ENCODE results near the gene ZNF771.
"Not testable (repeated sequence)": the region's sequence is repeated elsewhere in the genome, so short reads cannot be mapped to it uniquely, and the experiment has no call there.

Gene ZNF771

DNA sequence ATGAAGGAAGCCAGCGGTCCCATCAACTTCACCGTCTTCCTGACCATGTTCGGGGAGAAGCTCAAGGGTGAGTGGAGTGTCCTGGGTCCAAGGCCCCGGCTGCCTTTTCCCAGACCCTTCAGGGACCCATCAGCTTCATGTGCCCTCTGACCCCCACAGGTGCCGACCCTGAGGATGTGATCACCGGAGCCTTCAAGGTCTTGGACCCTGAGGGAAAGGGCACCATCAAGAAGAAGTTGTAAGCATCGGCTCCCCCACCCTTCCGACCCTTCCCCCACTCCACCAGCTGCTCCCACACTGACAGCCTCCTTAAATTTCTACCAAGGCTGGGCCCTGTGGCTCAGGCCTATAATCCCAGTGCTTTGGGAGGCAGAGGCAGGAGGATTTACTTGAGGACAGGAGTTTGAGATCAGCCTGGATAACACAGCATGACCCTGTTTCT lies 30.9 kb upstream of the ZNF771 start:
- FAIRE-seq = no peak

DNA sequence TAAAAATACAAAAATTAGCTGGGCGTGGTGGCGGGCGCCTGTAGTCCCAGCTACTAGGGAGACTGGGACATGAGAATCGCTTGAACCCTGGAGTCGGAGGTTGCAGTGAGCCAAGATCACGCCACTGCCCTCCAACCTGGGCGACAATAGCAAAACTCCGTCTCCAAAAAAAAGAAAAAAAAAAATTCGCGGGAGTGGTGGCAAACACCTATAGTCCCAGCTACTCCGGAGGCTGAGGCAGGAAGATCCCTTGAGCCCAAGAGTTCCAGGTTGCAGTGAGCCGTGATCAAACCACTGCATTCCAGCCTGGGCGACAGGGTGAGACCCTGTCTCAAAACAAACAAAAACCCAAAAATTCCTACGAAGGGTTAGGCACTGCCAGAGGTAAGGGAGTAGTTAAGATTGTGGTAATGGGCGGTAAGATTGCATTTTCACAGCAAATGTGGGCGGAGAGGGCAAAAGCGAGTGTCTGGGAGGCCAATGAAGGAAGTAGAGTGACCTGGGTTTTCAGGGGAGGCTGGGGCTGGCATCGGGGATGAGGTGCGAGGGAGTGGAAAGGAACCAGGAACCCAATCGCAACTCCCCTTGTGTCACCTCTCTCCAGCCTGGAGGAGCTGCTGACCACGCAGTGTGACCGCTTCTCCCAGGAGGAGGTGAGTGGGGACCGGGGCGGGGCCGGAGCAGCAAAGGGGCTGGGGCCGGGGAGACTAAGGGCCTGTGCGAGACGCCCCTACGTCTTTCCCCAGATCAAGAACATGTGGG lies 30.2 kb upstream of the ZNF771 start:
- FAIRE-seq = no peak

DNA sequence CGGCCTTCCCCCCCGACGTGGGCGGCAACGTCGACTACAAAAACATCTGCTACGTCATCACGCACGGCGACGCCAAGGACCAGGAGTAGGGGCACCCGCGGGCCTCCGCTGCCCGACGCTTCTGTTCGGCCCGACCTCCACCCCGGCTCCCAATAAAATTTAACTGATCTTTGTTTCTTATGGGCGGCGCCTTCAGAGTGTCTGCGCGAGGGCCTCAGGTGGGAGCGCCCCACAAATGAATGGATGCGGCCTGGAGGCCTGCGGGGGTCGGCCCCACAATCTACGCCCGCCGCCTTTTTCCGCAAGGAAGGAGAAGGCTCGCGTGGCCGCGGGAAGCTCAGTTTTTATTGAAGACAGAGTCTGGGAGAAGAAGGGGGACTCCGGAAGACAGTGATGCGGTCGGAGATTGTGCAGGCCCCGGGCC lies 29.6 kb upstream of the ZNF771 start:
- FAIRE-seq = peak; percentile 48

DNA sequence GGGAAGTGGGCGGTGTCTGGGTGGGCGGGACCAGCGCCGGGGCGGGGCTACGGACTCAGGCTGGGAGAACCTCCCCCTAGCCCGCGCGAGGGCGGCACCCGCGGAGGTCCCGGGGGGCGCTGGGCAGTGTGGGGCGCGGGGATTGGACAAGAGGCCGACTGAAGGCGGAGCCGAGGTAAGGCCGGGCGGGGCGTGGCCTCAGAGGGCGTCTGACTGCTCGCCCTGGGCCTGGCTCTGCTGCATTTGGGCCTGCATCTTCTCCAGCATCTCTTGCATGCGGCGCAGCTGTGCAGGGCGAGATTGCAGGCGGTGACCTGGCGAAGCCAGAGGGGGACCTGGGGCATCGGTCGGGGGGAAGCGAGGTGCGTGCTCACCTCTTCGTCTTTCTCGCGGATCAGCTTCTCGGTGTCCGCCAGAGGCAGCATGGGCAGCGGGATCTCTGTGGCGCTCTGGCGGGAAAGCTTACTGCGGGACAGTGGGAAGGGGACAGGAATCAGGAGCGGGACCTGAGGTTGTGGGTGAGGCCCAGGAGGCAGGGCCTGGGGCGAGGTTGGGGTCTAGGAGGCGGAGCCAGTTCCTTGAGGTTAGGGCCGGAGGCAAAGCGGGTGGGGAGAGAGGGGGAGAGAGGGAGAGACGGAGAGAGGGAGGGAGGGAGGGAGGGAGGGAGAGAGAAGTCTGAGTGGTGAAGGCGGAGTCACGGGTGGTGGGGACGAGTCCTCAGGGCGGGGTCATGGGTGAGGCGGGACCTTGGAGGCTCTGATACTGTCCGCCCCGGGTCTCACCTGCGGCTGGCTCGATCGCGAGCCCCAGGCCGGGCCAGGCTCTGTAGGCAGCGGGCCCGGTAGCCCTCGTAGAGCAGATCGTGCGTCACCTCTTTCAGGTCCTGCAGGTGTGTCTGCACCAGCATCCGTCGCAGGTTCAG lies 28.9 kb upstream of the ZNF771 start:
- peak; percentile 51 for FAIRE-seq

DNA sequence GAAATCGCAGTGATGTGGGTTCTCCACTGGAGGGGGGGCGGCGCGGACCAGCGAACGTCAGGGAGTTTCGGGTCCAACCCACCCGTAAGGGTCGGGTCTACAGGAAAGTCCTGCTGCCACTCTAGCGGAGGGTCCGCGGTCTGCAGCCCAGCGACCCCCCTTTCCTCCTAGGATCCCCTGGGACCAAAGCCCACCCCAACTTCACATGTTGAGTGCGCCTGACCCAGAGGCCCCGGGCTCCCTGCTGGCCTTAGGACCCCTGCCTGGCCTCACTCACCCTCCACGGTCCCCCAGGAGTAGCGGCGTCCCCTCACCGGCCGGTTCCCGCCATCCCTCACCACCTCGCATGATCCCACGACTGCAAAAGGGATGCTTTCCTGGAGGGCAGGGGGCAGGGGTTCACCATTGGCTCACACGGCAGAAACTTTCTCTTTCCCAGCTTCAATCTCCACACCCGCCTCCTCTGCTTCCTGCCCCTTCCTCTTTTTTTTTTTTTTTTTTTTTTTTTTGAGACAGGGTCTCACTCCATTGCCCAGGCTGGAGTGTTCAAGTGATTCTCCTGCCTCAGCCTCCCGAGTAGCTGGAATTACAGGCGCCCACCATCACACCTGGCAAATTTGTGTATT lies 28.1 kb upstream of the ZNF771 start:
- FAIRE-seq = no peak

DNA sequence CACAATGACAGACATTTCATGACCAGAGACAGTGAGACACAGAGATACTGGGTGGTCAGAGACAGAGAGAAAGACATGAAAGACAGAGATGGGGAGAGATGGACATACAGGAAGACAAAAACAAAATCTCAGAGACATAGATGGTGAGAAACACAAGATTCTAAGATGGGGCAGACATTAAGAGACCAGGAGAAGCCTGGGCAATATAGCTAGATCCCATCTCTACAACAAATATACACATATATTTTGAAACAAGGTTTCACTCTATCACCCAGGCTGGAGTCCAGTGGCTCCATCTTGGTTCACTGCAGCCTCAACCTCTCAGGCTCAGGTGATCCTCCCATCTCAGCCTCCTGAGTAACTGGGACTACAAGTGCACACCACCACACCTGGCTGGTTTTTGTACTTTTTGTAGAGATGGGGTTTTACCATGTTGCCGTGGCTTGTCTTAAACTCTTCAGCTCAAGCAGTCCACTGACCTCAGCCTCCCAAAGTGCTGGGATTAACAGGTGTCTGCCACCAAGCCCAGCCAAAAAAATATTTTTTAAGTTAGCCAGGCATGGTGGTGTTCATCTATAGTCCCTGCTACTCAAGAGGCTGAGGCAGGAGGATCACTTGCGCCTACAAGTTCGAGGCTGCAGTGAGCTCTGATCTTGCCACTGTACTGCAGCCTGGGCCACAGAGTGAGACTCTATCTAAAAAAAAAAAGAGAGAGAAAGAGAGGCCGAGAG lies 27.2 kb upstream of the ZNF771 start:
- no peak for FAIRE-seq

DNA sequence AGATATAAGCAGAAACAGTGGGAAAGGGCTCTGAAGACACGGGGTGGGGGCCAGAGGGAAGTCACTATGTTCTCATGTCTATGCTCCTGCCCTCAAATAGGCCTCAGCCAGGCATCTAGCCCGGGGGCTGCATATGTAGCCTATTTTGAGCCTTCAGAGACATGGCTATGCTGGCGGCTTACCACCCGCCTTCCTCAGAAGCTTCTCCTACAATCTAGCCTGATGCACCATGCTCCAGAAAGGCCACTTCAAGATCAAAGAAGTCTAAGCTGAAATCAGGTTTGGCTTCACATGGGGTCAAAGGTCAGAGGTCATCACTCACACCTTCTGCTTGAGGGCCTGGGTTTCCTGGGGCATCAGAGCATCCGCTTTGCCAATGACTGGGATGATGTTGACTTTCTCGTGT lies 26.6 kb upstream of the ZNF771 start:
- FAIRE-seq = no peak

DNA sequence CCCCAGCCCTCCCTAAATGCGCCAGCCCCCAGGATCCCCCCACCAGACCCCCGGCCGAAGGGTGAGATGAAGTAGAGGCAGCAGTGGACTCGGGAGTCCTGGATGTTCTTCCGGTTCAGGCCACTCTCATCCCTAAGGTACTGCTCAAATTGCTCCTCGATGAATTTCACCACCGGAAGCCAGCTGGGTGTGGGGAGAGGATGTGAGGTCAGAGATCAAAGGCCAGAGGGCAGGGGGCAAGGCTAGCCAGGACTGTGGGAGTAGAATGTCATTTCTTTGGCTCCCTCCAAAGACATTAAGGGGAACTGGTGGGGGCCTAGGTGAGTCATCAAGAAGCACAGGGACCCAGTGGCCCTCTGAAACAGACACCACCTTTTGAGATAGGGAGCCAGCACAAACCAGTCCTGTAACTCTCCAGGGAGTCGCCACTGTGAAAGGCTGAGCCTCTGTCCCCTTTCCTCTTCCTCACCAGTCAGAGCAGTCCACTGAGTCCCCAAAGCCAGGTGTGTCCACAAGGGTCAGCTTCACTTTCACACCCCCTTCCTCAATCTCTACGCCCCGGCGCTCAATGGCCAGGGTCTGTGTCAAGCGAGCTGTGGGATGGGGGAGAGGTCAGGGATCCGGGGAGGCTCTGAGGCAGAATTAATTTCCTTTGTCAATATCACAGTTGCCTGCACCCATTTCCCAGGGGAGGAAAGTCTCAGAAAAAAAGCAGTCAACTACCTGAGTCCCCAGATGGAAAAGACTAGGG lies 25.9 kb upstream of the ZNF771 start:
- FAIRE-seq = no peak

DNA sequence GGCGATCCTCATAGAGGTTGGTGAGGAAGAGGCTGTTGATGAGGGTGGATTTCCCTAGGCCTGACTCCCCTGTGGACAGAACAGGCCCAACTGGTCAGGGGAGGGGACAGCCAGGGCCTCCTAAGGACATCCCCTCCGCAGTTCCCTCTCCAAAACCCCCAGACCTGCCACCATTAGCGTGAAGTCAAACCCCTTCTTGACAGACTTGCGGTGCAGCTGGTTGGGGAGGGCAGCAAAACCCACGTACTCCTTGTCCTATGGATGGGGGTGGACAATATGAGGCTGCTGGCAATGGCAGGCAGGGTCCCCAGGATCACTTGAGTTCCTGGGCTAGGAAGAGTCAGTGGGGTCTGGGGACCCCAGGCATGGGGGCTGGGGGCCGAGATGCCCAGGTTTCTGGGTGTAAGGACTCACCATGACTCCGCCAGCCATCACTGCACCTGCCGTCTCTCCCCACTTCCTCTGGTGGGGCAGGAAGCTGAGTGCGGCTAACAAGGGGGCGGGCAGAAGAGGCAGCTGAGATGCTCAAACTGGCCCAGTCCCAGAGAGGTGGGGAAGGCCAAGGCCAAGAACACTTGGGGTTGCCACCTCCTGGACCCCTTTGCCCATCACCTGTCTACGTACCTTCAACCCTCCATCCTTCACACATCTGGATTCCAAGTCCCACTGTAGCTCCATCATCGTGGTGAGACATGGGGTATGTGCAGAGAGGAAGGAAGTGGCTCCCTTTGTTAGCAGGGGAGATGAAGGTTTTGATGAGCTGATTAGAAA lies 25.1 kb upstream of the ZNF771 start, which contains the start of gene SEPTIN1:
Gene SEPTIN1 (minus strand): TSS at position 451 of the 771 bp plus-strand sequence. CDS start 19 bp downstream, at position 432.
- no peak for FAIRE-seq

DNA sequence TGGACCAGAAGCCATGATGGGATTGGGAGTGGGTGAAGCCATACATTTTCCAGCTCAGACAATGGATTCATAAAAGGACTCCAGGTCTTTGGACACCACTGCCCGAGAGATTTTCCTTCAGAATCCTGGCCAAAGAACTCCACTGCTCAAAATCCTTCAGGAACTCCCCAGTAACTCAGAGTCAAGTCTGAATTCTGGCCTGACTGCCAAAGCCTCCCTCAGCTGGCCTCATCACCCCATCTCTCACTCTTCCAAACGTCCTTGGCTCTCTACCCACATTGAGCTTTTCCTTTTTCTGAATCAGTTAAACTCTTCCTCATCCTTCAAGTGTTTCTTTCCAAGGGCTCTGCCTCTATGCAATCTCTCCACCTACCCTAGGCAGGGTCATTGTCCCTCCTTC lies 23.9 kb upstream of the ZNF771 start:
- no peak for FAIRE-seq

DNA sequence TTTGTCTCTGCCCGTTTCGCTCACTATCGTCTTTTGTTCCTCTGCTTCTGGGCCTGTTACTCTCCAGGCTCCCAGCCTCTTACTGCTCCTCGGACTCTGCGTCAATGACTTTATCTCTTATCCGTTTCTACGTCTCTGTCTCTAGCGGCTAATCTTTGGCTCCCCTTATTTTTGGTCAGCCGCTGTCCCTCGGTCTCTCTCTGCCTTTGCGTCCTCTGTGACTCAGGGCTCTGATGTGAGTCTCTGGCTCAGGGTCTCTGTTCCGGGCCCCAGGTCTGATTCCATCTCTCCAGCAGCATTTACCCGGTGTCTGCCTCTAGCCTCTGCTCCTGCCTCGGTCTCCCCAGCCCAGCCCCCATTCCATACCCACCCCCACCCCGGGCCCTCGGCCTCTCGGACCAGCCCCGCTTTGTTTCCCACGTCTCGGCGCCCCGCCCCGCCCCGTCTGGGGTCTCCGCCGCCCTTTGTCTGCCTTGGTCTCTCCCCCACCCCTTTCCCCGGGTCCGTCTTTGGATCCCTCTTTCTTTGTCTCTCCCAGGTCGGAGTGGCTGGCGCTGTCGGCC lies 12.7 kb upstream of the ZNF771 start:
- no peak for FAIRE-seq

DNA sequence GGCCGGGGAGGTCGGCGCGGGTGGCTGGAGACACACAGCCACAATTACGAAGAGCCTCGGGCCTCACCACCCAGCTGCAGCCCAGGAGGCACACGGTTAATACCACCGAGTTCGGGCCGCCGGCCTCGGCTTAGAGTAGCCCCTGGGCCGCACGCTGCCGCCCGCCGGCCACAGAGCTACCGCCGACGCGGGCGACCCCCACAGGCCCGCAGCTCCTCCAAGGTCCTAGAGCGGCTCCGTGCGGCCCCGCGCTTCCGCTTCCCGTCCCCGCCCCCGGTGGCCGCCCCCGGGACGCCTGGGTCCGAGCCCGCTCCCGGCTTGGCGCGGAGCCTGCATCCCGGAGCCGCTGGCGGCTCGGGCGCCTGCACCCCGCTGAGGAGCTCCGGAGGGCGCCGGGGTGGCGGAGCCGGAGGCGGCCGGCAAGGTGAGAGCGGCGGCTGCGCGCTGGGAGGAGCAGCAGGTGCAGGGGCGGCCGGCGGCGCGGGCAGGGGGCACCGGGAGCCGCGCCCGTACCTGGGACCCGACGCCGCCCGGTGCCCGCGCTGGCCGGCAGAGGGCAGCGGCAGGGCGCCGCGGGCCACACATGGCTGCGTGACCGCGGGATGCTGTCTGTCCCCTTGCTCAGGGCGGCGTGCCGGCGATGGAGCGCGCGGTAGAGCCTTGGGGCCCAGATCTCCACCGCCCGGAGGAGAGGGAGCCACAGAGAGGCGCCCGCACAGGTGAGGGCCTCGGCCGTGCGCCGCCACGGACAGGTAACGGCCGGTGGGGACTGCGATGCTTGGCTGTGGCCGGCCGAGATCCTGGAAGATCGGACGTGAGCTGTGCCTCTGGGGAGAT lies 12.0 kb upstream of the ZNF771 start, which contains the start of gene ZNF48:
Gene ZNF48 (plus strand): TSS at position 266 of the 837 bp plus-strand sequence. CDS start 375 bp downstream, at position 641.
- no peak for FAIRE-seq

DNA sequence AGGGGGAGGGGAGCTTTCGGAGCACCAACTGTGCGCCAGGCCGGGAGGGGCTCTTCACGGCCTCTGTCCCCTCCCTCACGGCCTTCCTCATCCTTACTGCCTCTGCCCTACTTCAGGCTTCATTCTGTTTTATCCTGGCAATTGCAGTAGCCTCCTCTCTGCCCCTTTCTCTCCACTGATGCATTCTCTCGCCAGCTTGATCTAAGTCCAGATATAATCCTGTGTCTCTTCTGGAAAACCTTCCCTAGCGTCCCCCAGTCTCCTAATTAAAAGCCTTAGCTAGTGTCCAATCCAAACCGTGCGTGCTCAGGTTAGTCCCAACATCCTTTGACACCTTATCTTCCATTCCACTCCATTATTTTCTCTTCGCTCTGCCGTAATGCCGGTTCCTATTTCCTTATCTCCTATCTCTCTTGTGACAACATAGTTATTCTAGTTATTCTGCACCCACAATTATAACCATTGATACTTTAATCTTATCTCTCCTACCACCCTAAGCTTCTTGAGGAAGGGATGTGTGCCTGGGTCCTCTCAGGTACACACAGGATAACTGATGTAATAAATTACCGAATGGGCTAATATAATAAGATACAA lies 11.3 kb upstream of the ZNF771 start:
- no peak for FAIRE-seq

DNA sequence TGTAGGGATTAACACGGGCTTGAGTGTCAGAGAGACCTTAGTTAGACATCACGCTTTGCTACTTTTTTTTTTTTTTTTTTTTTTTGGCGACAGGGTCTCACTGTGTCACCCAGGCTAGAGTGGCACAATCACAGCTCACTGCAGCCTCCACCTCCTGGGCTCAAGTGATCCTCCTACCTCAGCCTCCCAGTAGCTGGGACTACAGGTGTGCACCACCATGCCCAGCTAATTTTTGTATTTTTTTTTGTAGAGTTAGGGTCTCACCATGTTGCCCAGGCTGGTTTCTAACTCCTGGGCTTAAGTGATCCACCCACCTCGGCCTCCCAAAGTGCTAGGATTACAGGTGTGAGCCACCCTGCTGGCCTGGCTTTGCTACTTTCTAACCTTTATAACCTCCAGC lies 10.8 kb upstream of the ZNF771 start:
- not testable (repeated sequence) for FAIRE-seq

DNA sequence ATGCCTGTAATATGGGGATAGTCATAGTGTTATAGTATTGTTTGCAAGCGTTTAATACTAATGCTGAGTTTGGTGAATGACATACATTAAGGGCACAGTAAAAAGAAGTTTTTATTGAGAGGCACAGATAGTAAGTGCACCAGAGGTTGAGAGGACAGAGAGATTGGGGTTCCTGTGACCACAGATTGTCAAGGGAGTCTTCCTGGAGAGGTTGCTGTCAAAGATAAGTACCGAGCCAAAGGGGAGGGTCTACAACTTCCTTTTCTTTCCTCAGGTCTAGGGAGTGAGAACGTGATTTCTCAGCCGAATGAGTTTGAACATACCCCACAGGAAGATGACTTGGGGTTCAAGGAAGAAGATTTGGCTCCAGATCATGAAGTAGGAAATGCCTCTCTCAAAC lies 10.3 kb upstream of the ZNF771 start:
- FAIRE-seq = no peak

DNA sequence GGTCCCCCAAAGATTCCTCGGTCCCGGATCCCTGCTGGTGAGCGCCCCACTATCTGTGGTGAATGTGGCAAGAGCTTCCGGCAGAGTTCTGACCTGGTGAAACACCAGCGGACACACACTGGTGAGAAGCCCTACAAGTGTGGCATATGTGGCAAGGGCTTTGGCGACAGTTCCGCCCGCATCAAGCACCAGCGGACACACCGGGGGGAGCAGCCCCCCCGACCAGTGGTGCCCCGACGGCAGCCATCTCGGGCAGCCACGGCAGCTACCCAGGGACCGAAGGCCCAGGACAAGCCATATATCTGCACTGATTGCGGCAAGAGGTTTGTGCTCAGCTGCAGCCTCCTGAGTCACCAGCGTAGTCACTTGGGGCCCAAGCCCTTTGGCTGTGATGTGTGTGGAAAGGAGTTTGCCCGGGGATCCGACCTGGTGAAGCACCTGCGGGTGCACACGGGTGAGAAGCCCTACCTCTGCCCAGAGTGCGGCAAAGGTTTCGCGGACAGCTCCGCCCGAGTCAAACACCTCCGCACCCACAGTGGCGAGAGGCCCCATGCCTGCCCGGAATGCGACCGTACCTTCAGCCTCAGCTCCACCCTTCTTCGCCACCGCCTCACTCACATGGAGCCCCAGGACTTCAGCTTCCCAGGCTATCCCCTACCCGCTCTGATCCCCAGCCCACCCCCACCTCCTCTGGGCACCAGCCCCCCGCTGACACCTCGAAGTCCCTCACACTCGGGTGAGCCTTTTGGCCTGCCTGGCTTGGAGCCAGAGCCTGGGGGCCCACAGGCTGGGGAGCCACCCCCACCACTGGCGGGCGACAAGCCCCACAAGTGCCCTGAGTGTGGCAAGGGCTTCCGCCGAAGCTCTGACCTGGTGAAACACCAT lies 9.4 kb upstream of the ZNF771 start:
- no peak for FAIRE-seq

DNA sequence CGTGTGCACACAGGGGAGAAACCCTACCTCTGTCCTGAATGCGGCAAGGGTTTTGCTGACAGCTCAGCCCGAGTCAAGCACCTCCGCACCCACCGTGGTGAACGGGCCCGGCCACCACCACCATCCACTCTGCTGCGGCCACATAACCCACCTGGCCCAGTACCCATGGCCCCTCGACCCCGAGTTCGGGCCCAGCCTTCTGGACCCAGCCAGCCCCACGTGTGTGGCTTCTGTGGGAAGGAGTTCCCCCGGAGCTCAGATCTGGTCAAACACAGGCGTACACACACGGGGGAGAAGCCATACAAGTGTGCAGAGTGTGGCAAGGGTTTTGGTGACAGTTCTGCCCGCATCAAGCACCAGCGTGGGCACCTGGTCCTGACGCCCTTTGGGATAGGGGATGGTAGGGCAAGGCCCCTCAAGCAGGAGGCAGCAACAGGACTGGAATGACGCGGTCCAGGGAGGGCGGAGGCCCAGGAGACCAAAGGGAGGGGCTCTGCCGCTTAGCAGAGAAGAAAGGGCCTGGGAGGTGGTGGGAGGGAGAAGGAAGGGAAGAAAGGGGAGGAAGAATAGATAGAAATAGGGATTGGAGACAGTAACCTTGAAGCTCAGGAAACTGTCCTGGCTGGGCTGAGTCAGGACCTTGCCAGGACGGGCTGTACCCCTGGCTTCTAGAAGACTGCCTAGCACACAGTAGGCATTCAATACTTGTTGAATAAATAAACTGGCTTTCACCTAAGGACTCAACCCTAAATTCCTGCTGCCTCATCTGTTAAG lies 8.6 kb upstream of the ZNF771 start:
- no peak for FAIRE-seq
